ENCODE data around the gene CDH4.

The CDH4 gene

DNA sequence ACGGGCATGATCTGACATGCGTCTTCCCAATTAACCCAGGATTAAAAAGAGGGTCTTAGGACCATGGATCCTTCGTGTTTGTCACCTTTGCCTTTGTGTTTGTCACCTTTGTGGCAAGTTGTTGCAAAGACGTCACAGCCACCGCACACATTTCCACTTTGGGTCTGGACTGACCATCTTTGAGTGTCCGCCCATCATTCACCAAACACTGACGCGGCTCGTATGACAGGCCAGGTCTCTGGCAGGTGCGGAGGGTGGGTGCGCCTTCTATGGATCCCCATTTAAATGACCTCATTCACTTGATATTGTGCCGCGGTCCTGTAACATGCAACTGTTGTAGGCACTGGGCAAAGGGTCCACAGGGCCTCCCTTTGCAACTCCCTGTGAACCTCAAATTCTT is 409.5 kb downstream of the CDH4 start:
- no peak for DNase-seq

DNA sequence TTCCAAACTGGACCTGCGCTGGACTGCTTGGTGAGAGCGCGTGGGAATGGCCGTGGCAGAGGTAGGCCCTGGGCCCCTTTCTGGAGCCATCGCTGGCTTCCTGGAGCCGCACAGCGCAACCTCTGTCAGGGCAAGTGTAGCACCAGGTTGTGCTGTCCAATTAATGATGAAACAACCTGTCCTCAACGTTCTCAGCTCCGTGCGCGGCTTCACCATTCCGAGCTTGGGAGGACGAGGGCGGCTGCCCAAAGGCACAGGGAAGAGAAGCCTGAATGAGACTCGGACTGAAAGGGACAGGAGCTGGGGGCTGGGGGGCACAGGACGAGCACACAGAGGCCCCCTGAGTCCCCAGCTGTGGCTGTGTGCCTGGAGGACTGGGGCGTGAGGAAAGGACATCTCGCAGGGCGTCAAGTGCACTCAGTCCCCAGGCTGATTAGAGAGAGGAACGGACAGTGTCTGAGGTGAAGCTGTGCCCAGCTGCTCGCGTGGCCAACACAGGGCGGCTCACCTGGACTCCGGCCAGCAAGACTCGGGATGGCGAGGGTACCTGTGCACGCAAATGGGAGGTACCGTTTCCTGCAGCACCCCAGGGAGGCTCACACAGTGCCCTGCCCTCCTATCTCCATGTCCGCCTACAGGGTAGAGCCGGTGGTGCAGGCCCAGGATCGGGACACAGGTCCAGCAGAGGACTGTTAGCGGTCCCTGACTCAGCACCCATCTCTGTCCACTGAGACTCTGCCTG is 410.3 kb downstream of the CDH4 start:
- no peak for DNase-seq

DNA sequence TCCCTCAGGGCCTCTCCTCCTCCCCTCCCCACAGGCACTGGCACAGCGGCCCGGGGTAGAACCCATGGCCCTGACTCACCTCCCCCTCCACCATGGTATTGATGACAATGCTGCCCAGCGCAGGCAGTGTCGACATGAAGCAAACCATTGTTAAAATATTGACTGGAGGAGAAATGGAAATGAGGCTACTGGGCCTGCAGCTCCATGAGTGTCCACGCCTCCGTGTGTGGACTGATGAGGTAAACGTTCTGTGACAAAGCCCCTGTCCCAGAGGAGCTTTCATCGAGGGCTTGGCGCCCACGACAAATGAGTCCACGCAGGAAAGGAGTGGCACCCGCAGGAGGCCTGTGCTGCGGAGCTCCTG is 410.9 kb downstream of the CDH4 start:
- no peak for DNase-seq

DNA sequence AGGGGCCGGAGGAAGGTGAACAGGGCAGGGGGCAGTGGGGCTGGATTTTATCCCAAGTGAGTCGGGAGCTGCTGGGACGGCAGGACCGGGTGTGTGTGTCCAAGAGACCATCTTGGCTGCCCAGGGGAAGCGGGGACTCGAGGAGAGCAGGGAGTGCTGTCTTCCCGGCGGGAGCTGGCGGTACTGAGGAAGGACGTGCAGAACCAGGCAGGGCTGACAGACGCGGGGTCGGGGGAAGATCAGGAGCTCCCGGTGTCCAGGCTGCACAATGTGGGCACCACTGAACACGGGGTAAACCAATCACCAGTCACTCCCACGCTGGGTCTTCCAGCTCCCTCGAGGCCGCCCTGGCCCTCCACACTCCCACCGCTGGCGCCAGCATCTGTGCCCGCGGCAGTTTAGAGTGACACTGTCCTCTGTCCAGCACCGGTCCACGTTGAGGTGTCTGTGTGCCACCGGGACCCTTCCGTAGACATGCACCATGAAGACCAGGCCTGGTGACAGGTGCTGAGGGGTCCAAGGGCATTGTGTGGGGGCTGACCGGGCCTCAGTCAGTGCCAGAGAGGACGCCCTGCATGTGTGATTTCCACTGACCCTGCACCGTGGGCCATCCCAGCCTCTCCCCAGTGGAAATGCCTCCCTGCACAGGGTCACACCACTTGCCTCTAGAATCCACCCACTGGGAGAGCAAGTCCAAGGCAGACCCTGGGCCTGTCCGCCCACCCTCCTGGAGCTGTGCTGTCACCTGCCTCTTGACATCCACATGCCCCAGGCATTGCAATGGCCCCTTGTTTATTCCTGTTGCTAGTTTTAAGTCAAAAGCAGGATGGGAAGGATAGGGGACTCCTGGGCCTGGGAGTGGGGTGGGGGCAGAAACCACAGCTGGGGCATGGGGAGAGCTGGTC is 411.7 kb downstream of the CDH4 start:
- DNase-seq, result no peak

DNA sequence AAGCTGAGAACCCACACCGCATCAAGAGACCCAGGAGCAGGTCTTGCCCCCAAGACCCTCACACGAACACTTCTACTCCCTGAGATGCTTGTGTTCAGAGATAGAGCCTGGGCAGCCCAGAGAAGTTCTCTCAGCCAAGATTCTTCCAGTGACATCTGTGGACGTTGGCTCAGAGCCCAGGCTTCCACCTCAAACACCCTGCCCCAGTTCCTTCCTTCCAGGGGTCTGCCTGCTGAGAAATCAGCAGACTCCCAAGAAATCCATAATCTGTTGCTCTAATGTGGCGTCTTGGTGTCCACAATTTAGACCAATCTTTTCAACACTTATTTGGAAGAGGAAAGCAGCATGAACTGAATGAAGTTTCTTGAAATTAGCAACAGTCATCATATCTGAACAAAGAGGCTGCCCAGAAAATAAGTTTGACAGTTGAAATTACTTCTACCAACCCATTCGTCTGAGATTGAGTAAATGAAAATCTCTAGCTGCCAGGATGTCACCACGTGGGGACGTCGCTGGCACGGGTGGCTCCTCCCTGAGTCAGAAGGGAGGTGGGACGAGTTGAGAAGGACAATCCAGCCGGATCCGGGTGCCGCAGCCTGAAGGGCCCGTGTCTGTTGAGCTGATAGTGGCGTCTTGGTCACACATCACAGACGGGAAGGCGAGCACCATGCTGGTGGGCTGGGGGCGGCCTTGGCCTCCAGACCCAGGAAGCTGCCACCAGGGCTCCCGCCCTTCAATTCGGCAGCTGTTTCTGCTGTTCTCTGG is 412.7 kb downstream of the CDH4 start:
- DNase-seq, result no peak

DNA sequence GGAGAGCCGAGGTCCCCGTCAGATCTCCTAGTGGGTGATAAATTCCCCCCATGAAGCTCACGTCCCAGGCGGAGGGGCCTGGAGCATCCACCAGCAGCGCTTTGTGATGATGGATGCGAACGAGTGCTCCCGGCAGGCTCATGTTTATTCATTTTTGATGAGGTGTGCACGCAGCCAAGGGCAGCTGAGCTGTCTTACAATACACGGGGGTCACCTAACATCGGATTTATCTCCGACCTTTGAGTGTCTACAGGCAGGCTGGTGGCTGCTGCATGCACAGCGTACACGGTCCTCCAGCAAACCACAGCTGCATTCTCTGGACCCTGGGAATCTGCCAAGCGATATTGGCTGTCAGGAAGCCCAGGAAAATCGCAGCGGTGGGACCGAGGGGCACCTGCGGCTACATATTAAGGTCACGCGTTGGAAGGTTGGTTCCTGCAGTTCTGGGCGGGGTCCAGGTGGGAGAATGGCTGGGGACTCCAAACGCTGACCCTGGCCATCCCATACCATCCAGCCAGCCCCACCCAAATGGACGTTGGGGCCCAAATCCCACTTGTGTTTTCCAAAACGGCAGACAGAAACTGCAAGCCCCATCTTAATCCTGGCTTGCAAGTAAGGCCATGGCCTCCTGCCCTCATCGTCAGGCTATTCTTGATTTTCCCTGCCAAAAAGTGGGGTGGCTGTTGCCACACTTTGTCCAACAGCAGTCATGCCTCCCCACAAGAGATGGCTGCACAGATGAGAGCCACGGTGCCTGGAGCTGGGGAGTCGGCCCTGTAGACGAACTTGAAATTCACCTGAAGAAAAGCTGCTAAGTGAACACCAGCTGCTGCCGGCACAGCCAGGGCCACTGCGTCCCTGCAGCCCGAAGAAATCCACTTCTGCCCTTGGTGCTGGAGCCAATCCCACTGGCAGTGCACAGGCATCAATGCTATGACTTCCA is 413.7 kb downstream of the CDH4 start:
- no peak for DNase-seq

DNA sequence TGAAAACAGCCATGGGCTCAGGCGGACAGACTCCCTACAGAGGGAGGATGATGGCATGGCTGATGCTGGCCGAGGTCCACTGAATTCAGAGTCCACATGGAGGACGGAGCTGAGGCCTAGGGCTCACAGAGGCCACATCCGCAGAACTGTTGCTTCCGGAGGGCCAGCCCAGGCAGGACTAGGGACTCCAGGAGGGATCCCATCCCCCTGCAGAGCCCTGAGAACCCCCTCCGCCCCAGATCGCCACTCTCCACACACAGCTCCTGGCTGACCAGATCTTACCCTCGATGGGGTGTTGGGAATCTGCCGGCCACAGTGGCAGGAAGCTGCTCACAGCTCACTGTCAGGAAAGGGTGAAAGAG is 414.4 kb downstream of the CDH4 start:
- no peak for DNase-seq

DNA sequence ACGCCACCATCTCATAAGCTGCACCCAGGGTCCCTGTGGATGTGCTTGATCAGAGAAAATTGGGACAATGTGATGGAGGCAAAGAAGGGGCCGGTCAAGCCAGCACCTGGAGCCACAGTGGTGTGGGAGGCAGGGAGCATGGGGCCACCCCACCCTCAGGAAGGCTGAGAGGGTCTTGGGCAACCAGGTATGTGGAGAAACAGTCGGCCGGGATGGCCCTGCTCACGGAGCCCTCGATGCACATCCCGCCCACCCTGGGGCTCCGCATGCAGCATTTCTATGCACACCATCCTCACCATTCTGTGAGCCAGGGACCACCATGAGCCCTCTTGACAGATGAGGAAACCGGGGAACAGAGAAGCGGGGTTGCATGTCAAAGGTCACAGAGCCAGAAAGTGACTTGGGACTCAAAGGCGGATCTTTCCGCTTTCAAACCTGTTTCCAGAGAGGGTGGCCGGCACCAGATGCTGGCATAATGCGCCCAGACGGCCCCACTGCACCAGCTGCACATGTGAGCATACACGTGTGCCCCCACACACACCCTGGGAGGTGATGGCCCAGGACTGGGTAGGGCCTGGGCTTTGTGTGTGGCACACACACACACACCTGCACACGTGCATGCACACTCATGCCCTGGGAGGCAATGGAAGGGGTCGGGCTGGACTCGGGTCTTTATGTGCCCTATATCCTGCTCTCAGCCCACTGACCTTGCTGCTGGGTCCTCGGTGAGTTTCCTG is 415.2 kb downstream of the CDH4 start:
- no peak for DNase-seq

DNA sequence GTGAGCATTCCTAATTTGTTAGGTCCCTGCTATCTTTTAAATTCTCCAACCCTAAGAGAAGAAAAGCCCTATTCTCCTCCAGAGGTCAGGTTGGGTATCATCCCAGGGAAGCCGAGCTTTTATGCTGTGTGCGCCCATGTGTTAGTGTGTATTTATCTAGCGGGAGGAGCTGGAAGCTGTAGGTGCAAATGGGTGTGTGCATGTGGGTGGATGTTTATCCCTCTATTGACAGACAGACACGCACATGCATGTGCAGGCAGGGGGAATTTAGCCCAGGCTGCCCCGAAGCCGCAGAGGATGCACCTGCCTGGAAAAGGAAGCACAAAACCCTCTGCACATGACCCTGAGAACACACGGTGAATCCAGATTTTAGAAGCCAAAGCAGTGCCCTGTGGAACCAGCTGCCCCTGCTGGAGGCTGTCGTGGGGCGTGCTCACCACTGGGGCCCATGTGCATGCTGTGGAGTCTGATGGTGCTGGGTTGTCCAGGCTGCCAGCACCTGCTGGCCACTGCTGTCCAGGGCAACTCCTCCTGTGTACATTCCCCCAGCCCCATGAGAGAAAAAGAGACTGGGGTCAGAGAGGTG is 416.1 kb downstream of the CDH4 start:
- DNase-seq, result no peak

DNA sequence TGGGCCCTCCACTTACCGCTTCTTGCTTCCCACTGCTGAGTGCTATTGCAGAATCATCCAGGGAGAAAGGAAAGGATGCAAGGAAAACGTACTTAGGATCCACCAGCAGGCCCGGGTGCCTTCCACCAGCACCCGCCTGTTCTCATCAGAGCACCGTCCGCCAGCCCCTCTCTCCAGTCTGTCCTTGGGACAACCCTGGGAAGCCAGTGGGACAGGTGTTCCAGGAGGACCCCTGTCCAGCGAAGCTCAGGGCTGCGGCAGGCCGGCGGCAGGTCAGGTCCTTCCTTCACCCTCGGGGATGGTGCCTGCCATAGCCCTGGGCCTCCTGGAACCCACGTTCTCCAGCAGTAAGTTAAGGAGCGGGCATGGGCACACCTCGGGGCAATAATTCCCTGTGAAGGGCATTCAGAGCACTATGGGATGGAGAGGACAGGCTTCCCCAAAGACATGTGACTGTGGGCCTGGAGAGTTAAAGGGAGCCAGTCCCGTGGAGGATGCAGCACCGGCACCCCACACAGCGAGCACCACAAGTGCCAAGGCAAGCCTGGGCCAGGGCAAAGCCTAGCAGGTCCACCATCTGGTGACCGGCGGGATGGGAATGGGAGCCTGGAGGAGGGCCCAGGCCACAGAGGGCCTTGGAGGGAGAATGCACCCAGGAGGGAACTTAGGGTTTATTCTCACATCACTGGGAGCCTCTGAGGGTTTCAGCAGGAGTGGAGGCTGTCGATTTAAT is 416.9 kb downstream of the CDH4 start:
- DNase-seq, result no peak

DNA sequence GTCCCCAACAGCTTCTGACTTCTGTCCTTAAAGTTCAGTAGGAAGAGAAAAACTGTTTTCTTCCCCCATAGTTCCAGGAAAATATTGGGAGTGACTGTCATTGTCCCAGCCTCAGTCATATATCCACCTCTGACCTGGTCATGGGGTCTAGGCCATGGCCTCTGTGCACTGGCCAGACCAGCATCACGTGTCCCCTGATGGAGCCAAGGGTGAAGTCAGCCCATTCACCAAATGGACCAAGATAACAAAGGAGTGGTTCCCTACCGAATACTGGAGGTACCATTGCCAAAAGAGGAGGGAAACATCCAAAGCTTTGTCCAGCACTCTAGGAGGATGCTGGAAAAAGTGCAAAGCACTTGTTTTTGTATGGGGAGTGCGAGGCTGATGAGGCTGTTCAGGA is 418.2 kb downstream of the CDH4 start:
- no peak for DNase-seq

DNA sequence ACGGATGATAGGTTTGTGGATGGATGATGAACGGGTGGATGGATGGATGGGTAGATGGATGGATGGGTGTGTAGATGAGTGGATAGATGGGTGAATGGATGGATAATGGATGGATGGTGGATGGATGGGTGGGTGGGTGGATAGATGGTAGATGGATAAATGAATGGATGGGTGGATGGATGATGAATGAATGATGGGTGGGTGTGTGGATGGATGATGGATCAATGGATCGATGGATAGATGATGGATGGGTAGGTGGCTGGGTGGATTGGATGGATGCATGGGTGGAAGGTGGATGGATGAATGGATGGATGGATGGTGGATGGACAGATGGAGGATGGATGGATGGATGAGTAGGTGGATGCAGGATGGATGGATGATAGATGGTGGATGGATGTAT is 419.5 kb downstream of the CDH4 start:
- DNase-seq, result no peak

DNA sequence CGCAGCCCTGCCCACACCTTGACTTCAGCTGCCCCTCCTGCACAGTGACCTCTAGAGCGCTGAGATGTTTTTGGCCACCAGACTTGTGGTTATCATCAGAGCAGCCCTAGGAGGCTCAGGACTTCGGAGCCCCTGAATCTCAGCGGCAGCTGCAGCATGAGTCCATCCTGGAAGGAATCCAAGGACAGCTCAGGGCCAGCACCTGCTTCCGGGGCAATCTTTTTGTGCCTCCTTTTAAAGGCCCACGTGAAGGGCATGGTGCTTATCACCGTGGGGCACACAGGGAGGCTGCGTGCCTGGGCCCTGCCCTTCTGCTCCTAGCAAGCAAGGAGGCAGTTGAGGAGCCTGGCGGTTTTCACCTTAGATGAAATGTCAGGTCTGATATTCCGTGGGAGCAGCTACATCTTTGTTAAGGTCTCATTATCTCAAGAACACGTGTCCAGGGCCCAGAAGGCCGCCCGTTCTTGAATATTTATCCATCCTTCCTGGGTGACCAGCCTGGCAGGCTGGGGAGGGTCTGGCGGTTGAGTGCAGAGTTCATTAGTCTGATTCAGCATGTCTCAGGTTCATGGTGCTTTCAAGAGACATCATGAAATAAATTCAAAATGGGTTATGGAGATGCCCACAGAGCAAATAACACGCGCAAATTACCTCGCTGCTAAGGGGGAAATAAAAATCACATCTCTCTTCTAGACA is 421.2 kb downstream of the CDH4 start:
- no peak for DNase-seq

DNA sequence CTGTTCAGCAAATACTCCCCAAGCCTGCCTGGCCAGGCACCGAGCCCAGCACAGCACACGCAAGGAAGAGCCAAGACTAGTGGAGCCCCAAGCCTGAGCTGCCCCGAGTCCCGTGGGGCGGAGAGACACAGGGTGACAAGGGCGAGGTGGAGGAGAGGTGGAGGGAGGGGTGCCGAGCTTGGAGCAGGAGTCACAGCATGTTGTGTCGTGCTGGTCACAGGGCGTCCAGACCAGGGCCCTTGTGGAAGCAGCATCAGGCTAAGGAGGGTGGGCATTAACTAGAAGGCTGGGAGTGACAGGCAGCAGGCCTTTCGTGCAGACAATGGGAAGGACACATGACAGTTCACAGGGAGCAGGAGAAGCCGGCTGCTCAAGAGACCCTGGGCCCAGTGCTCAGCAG is 422.1 kb downstream of the CDH4 start:
- no peak for DNase-seq

DNA sequence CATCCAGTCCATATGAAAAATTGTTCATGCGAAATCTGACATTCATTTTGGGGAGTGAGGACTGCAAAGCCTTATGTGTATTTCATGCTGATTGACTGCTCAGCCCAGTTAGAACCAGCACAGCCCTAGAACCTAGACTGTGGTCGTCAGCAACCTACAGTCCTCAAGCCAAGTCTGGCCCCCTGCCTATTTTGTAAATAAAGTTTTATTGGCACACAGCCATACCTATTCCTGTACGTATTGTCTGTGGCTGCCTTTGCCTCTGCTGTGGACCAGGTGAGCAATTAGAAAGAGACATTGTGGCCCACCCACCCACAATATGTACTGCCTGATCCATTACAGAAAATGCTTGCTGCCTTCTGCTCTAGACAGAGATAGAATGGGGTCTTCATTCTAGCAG is 422.6 kb downstream of the CDH4 start:
- no peak for DNase-seq

DNA sequence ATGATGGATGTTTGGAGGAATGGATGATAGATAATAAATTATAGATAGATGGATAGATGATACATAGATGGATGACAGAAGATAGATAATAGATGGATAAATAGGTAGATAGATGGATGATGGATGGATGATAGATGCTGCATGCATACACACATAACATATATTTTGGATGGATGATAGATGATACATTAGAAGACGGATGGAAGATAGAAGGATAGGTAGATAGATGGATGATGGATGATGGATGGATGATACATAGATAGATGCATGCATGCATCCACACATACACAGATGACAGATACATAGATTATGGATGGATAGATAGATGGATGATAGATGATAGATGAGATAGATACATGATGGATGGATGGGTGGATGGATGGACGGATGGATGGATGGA is 425.9 kb downstream of the CDH4 start:
- no peak for DNase-seq

DNA sequence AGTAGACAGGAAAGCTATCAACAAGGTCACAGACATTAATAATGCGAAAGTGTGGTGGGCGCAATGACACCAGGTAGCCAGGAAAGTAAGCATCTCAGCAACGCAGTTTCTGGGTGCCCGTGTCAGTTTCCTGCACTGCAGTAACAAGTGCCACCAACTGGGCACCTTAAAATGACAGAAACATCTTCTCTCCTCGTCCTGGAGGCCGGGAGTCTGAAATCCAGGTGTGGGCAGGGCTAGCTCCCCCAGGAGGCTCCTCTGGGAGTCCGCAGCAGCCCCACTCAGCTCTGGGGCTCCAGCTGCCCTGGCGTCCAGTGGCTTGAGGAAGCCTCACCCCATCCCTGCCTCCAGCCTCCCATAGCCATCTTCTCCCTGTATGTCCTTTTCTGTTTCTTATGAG is 426.4 kb downstream of the CDH4 start:
- DNase-seq, result no peak

DNA sequence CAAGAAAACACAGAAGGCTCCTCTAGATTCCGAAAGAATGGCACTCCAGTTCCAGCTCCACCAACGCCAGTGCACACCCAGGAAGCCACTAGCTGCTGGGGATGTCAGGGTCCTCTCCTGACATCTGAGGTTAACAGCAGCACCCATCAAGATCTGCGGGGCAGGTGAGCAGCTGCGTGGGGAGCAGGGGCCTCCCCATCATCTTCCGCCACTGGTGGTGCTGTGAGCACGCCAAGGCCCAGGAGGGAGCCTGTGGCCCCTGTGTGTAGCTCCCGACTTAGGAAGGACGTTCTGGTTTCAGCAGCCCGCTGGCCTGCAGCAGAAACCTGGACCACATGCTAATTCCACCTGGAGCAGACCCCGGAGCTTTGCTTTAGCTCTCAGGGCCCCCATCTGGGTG is 427.4 kb downstream of the CDH4 start:
- no peak for DNase-seq

DNA sequence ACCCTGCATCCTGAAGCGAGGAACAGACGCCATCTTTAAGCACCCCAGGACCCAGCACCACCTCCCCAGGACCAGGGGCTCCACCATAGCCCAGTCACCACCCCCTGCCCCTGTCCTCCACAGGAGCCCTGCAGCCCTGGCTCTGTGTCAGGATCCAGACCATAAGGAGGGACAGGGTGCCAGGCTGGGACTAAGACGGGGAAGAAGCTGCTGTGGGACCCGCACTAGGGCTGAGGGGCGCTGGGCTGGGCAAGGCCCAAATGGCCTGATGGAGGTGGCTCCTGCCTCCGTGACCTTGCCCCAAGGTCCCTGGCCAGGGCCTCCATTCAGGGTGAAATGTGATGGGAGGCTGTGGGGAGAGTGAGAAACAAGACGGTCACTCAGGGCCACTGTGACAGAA is 428.0 kb downstream of the CDH4 start:
- no peak for DNase-seq
